ENCODE measurements around the gene TSEN34. TPM values are rescaled to one million over a fixed set of nuclear protein-coding genes. Genes with fewer than 3 reads are reported as not detected.
"Not testable (repeated sequence)": the region's sequence is repeated elsewhere in the genome, so short reads cannot be mapped to it uniquely, and the experiment has no call there.

The TSEN34 gene
- polyA plus RNA-seq, 3 donors, result 41.3 to 49.2 (median 42.1) TPM

GRCh38 chr19:54160182-54160811 is 30.8 kb upstream of the TSEN34 start:
- DNase-seq (ENCODE audit: low read depth in 3 of 3, low spot score in 2 of 3), result no peak

- no peak for DNase-seq (ENCODE audit: low read depth in 3 of 3, low spot score in 2 of 3)
Observed at GRCh38 chr19:54160854-54161253, 30.3 kb upstream of the TSEN34 start.

GRCh38 chr19:54162241-54162805 is 28.8 kb upstream of the TSEN34 start:
- no peak for DNase-seq (ENCODE audit: low read depth in 3 of 3, low spot score in 2 of 3)

GRCh38 chr19:54162884-54163283 is 28.2 kb upstream of the TSEN34 start:
- DNase-seq (ENCODE audit: low read depth in 3 of 3, low spot score in 2 of 3), result no peak

GRCh38 chr19:54164369-54165068 is 26.6 kb upstream of the TSEN34 start:
- no peak for DNase-seq (ENCODE audit: low read depth in 3 of 3, low spot score in 2 of 3)

GRCh38 chr19:54165222-54165621 is 25.9 kb upstream of the TSEN34 start:
- DNase-seq (ENCODE audit: low read depth in 3 of 3, low spot score in 2 of 3), result no peak

DNA sequence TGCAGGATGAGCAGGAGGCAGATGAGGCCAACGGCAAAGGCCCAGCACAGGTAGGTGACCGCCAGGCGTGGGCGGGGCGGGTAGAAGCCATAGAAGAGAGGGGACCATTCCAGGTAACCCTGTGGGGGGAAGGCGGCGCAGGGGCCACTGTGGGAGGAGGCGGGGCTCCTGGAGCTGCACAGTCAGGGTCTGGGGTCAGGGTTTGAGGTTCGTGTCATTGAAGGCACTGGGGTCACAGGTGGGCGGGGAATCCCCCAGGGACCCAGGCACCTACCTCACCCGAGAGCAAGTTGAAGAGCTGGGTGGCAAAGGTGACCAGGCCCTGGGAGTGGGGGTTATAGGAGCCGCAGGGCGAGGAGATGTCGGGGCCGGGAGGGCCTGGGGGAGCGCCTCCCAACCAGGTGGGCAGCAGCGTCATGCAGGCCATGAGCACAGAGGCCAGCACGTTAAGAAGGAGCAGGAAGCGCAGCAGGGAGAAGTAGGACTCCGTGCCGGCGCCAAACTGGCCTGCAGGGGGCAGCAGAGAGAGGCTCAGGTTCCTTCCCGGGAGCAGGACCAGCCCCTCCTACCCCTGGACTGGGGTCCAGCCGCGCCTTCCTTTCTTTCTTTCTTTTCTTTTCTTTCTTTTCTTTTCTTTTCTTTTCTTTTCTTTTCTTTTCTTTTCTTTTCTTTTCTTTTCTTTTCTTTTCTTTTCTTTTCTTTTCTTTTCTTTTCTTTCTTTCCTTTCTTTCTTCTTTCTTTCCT is 22.8 kb upstream of the TSEN34 start:
- peak in 2 of 3 donors; percentile 76 to 82 for DNase-seq (ENCODE audit: low read depth in 3 of 3, low spot score in 2 of 3)

GRCh38 chr19:54169149-54169740 is 21.9 kb upstream of the TSEN34 start:
- no peak for DNase-seq (ENCODE audit: low read depth in 3 of 3, low spot score in 2 of 3)

GRCh38 chr19:54171736-54172431 is 19.2 kb upstream of the TSEN34 start:
- DNase-seq (ENCODE audit: low read depth in 3 of 3, low spot score in 2 of 3), result not testable (repeated sequence)

DNA sequence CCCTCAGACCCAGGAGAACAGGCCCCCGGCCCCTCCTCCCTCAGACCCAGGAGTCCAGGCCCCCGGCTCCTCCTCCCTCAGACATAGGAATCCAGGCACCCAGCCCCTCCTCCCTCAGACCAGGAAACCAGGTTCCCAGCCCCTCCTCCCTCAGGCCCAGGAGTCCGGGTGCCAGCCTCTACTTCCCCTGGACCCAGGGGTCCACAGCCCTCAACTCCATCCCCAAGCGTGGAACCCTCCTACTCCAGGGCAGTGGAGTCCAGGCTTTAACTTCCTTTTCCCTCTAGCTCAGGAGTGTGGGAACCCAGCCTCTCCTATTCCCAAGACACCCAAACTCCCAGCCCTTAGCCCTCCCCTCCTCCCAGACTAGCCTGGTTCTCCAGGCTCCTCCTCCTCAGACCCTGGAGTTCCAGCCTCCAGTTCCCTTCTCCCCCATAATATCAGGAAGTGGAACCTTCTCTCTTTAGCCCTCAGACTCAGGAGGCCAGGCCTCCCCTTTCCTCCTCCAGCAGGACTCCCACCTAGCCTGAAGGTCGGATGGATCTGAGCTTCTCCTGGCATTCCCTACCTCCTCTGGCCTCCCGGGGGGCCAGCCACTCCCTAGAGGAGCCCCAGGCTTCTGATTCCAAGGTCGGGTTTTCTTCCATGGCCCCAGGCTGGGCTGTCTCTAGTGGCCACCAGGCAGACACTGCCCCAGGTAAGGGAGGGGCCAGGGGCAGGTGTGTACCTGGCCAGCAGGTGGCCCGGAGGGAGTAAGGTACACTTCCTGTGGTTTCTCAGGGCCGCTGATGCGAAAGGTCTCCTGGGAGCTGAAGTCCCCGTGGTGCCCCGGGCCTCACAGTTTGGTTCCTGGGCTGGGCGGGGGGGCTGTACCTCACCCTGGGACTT is 18.4 kb upstream of the TSEN34 start, which contains the start of gene TMC4:
Gene TMC4 (minus strand): TSS at position 690 of the 888 bp plus-strand sequence. CDS start 43 bp downstream, at position 647.
- no peak for DNase-seq (ENCODE audit: low read depth in 3 of 3, low spot score in 2 of 3)

DNA sequence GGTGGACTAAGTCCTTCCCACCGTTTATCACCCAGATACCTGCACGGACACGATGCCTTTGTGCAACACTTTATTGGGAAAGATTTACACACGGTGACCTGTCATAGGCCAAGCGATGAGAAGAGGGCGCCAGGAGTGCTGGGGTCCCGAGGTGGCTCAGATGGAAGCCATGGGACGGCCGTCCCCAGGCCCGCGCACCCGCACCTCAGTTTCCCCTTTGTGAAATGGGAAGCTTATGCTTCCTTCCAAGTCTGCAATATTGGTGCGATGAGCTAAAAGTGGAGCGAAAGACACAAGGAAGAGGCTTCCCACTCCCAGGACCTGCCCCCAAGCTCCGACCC is 17.8 kb upstream of the TSEN34 start:
- no peak for DNase-seq (ENCODE audit: low read depth in 3 of 3, low spot score in 2 of 3)

GRCh38 chr19:54173951-54174834 is 16.9 kb upstream of the TSEN34 start:
- no peak for DNase-seq (ENCODE audit: low read depth in 3 of 3, low spot score in 2 of 3)

- no peak for DNase-seq (ENCODE audit: low read depth in 3 of 3, low spot score in 2 of 3)
Observed at GRCh38 chr19:54178581-54179261, 12.4 kb upstream of the TSEN34 start.

DNA sequence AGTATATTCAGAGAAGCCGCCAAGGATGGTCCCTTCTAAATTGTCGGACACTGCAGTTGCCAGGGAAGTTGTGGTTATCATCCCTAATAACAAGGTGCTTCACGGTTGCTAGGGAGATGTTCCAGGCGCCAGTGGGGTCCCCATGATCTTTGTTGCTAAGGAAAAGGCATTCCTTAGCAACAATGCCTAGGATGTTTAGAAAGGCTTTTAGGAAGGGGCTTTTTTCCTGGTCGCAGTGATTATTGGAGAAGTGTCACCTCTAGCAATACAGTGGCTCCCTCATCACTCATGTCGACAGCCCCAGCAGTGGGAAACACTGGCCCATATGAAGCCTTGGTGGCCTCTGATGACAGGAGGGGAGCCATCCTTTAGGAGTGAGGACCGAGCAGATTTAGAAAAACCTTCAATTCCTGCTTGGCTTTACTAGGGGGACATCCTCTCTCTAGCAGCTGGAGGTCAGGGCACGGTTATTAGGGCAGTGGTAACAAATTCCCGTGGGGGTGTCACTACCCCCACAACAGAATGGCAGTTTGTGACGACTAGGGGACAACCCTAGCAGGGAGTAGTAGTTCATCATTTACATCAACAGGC is 11.8 kb upstream of the TSEN34 start:
- DNase-seq (ENCODE audit: low read depth in 3 of 3, low spot score in 2 of 3), result no peak

- peak in 2 of 3 donors; percentile 61 to 75 for DNase-seq (ENCODE audit: low read depth in 3 of 3, low spot score in 2 of 3)
Observed at GRCh38 chr19:54179921-54180461, 11.1 kb upstream of the TSEN34 start.

GRCh38 chr19:54180691-54181091 is 10.4 kb upstream of the TSEN34 start:
- no peak for DNase-seq (ENCODE audit: low read depth in 3 of 3, low spot score in 2 of 3)

GRCh38 chr19:54181894-54182293 is 9.2 kb upstream of the TSEN34 start:
- DNase-seq (ENCODE audit: low read depth in 3 of 3, low spot score in 2 of 3), result not testable (repeated sequence)

Measured in right renal cortex interstitium (tissue), 3 donors.